ENCODE measurements around the gene RDX.

The RDX gene

GRCh38 chr11:110187731-110188130, 108.7 kb downstream of the RDX start:
- Histone ChIP-seq H3F3A (ENCODE audit: insufficient read depth) (no peaks in the 10 kb centered on the region), H3K36me3 (ENCODE audit: low read length) (no peaks in the 10 kb centered on the region), H3K9me2 (replicated peaks; ENCODE audit: insufficient read depth, low read length) (no peaks in the 10 kb centered on the region), H3K9ac (ENCODE audit: low read length) (no peak overlapping the region), H3K4me3 (ENCODE audit: insufficient read depth, low read length, poor library complexity, severe bottlenecking) (no peak overlapping the region), H3K27me3 (ENCODE audit: low read length) (no peaks in the 10 kb centered on the region), H3K27ac (ENCODE audit: low read depth, low read length) (no peak overlapping the region), H4K20me1 (ENCODE audit: low read depth, low read length) (no peaks in the 10 kb centered on the region), H3K4me2 (ENCODE audit: low read depth, low read length, poor library complexity, severe bottlenecking) (no peak overlapping the region), H3K9me3 (ENCODE audit: insufficient read depth, low read length) (no peaks in the 10 kb centered on the region), H2AFZ (ENCODE audit: low read depth, low read length, severe bottlenecking) (no peak overlapping the region), H3K79me2 (ENCODE audit: insufficient read depth, low read length) (no peaks in the 10 kb centered on the region)
- no peak for TF ChIP-seq EZH2phosphoT487 (conservative IDR thresholded peaks at IDR 0.05; ENCODE audit: low read length)
- TF ChIP-seq CTCF (IDR thresholded peaks at IDR 0.05; ENCODE audit: insufficient read depth, low read length, poor library complexity, severe bottlenecking): no peak

GRCh38 chr11:110186867-110187266, 109.5 kb downstream of the RDX start:
- Histone ChIP-seq H3K36me3 (ENCODE audit: low read length) (no peaks in the 10 kb centered on the region), H3K4me3 (ENCODE audit: insufficient read depth, low read length, poor library complexity, severe bottlenecking) (no peak overlapping the region), H3K27ac (ENCODE audit: low read depth, low read length) (no peak overlapping the region), H3F3A (ENCODE audit: insufficient read depth) (no peaks in the 10 kb centered on the region), H3K79me2 (ENCODE audit: insufficient read depth, low read length) (no peaks in the 10 kb centered on the region), H3K4me2 (ENCODE audit: low read depth, low read length, poor library complexity, severe bottlenecking) (no peak overlapping the region), H3K9me3 (ENCODE audit: insufficient read depth, low read length) (no peaks in the 10 kb centered on the region), H3K9me2 (replicated peaks; ENCODE audit: insufficient read depth, low read length) (no peaks in the 10 kb centered on the region), H2AFZ (ENCODE audit: low read depth, low read length, severe bottlenecking) (no peak overlapping the region), H3K27me3 (ENCODE audit: low read length) (no peaks in the 10 kb centered on the region), H4K20me1 (ENCODE audit: low read depth, low read length) (no peaks in the 10 kb centered on the region), H3K9ac (ENCODE audit: low read length) (no peak overlapping the region)
- TF ChIP-seq EZH2phosphoT487 (conservative IDR thresholded peaks at IDR 0.05; ENCODE audit: low read length) (no peak), CTCF (IDR thresholded peaks at IDR 0.05; ENCODE audit: insufficient read depth, low read length, poor library complexity, severe bottlenecking) (no peak)

GRCh38 chr11:110186456-110186855, 110.0 kb downstream of the RDX start:
- Histone ChIP-seq H3K9me2 (replicated peaks; ENCODE audit: insufficient read depth, low read length) (no peaks in the 10 kb centered on the region), H3K9me3 (ENCODE audit: insufficient read depth, low read length) (no peaks in the 10 kb centered on the region), H3K36me3 (ENCODE audit: low read length) (no peaks in the 10 kb centered on the region), H3K27me3 (ENCODE audit: low read length) (no peaks in the 10 kb centered on the region), H4K20me1 (ENCODE audit: low read depth, low read length) (no peaks in the 10 kb centered on the region), H3K27ac (ENCODE audit: low read depth, low read length) (no peak overlapping the region), H3K4me3 (ENCODE audit: insufficient read depth, low read length, poor library complexity, severe bottlenecking) (no peak overlapping the region), H3K4me2 (ENCODE audit: low read depth, low read length, poor library complexity, severe bottlenecking) (no peak overlapping the region), H3K79me2 (ENCODE audit: insufficient read depth, low read length) (no peaks in the 10 kb centered on the region), H3F3A (ENCODE audit: insufficient read depth) (no peaks in the 10 kb centered on the region), H2AFZ (ENCODE audit: low read depth, low read length, severe bottlenecking) (no peak overlapping the region), H3K9ac (ENCODE audit: low read length) (no peak overlapping the region)
- TF ChIP-seq CTCF (IDR thresholded peaks at IDR 0.05; ENCODE audit: insufficient read depth, low read length, poor library complexity, severe bottlenecking): no peak
- TF ChIP-seq EZH2phosphoT487 (conservative IDR thresholded peaks at IDR 0.05; ENCODE audit: low read length): no peak

Measured in SU-DHL-6 (cell line).